T-helper 2 cell (primary cell): ENCODE measurements around the gene BNC2.

Experiments
- DNase-seq, 5 experiments: peaks; one replicate each; pipeline versions ENCODE4 v3.0.0 to v3.0.0-alpha.2; 2012 to 2022

BNC2 gene

DNA sequence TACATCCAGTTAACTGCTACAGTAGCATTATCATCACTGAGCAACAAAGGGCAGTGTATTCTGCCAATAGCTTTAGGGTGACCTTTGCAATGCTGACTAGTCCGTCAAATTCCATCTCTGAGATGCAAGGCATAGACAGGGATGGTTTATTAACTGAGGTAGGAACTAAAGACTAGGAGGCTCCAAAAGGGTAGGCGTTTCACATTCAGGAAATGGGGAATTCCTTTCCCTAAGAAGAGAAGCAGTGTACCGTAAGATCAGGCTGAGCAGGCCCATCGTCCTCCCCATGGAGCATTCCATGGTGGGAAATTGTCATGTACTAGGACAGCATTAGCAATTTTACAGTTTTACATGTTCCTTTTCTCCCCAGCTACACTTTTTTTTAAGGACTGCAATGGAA is 157.7 kb downstream of the BNC2 start:
- no peak for DNase-seq

DNA sequence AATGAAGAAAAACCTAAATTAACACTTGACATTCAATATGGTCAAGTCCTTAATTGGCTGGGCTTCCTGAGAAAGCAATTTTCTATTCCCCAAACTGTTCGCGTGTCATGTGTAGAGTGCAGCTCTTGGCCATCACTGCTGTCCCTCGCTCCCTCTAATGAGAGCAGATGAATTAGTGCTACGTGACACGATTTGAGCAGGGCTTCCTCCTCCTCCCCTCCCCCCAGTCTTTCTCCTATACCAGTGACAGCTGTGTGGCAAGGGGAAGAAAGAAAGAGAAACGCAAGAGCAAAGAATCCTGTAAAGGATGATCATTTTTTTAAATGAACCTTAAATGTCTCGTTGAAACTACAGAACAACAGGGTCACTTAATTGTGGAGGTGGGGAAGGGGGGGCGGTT is 159.6 kb downstream of the BNC2 start:
- no peak for DNase-seq

DNA sequence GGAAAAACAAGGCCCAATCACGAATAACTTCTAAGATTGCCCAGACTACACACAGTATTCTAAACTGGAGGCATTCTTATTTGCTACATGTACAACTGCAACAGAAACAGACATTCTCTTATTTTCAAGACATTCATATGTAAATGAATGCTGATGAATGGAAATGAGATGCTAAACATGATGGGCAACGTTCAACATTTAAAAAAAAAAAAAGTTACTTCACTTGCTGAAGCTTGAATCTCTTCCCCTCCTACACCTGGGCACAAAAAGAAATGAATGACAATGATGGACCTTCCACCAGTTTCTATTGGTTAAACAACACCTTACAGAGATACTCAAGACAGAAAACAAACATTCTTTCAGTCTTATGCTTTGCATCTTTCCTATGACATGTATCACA is 160.5 kb downstream of the BNC2 start:
- no peak for DNase-seq

DNA sequence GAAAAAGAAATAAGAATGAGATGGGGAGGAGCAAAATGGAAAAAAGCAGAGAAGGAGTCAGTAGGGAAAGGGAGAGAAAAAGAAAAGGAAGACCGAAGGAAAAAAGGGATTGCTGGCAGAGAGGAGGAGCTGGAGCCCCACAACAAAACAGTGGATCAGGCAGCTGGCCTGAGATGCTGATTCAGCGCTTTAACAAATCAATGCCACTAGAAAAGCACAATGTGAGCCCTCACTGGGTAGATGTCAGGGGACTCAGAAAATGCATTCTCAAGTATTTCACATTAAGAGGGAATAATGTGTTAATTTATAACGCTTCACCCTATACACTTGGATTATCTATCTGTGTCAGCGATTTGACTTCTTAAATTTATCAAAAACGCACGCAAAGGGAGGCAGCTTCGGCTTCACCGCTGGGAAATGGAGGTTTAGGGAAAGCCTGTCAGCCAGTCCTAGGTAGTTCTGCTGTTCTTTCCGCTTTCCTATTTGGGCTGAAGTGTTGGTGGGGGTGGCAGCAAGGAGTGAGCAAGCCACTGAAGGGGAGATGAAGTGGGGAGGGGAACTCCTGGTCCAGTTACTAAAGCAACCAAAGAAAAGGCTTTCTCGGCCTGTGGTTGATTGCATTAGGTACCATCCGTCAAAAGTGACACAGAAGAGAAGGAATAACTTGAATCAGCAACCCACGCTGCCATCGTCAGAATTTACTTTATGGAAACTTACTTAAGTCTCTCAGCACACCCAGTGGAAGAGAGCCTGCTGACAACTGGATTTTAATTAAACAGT is 161.6 kb downstream of the BNC2 start:
- no peak for DNase-seq

DNA sequence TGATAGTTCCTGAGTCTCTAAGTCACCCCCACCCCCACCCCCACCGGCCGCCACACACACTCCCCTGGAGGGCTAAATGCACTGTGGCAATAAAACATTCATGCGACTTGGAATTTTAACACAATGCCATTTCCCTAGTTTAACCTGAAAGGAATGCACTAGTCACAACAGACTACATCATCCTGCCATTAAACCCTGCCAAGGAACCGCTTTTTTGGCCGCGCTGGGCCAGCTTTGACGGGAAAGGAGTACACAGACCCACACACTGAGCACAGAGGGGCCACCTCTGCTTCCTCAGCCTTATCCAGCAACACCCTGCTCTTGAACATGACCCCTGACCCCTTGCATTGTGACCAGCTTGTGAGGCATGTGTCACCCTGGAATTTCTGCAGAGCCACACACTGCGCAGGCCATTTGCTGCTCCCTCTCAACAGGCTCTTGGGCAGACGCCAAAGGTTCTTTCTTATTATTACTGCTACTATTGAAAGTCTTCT is 165.3 kb downstream of the BNC2 start:
- DNase-seq: no peak

DNA sequence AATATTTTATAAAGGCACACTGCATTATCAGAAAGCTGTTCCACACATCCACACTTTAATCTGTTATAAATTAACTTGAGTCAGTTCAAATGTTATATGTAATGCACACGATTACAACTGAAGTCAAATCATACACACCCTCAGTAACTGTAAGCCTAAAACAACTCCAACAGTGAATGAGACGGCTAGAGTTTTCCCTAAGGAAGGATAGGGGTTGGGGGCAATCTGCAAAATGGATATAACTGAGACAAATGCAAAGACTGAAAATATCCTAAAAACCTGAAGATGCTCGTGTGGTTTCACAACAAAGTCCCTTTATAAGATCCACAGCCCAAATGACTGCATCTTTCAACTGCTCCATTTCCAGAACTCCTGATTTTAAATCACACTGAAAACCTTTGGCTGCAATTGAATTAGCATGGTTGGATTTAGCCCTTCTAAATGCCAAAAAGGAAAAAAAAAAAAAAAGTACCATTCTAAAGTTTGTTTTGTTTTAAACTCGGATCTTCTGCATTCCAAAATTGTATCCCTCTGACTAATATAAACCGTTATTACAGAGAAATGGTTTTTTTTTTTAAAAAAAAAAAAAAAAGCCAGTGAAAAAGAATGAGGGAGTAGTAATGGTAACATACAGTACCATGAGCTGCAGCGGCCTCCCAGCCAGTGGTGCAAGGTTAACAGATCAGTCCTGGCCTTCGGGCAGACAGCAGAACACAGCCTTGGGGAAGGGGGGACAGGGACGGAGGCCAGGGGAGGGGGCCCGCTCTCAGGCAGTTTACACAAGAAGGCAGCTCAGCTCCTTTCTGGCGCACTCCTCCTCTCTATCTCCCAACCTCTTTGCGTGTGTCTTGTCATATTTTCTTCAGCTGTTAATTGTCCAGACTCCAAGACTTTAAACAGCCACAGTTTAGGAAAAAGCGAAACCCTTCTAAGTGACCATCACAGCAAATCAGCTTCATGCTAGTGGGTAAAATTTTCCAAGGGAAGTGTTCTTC is 166.1 kb downstream of the BNC2 start:
- DNase-seq: no peak

DNA sequence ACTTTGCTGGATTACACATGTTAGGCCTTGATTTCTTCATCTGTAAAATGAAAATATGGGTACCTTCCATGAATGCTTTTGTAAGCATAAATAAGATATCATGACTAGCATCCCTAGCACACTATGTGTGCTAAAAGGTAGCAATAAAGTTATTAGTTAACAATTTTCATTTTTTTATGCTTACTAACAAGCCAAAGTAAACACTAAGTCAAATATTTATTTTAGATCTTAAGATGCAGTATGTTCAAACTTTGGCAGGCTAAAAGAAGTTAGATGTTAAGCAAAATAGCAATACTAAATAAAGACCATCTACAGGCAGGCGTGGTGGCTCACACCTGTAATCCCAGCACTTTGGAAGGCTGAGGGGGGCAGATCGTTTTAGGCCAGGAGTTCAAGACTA is 169.1 kb downstream of the BNC2 start:
- no peak for DNase-seq

DNA sequence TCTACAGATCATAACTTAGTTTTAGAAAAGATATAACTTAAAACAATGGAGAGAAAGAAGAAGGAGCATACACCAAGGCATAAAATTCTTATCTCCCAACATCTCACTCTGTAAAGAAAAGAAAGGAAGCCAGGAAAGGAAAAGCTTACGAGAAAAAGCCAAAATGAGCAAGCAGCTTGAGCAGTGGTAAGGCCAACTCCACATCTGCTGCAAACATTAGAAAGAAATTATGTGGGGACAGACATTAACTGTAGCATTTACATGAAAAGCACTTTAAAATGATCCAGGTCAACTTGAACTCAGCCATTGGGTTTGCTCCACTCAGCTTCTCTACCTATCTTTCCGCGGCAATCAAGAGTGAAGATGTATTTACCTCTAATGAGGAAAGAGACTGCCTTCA is 176.9 kb downstream of the BNC2 start:
- DNase-seq: no peak

DNA sequence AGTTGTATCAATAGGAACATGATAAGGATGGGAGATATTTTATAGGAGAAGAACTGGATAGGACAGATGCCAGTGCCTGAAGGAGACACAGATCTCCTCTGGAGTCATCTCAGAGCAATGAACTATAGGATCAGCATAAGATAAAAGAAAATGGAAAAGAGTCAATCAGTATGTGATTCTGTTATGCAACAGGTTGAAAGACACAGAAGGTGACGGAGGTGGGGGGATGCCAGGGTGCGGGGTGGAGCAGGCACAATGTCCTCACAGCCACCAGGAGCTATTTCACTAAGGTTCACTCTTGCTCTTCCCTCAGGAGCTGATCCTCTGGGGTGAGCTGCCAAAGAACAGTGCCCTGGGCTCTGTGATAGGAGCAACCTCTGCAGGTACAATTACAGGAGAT is 179.8 kb downstream of the BNC2 start:
- DNase-seq: no peak

DNA sequence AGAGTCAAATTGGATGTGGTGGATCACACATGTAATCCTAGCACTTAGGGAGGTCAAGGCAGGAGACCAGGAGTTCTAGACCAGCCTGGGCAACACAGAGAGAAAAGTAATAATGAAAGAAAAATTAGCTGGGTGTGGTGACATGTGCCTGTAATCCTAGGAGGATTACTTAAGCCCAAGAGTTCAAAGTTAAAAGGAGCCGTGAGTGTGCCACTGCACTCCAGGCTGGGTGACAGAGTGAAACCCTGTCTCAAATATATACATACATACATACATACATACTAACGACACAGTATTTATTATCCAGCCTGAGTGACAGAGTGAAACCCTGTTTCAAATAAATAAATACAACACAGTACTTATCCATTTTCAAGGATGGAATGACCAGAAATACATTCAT is 180.3 kb downstream of the BNC2 start:
- no peak for DNase-seq

DNA sequence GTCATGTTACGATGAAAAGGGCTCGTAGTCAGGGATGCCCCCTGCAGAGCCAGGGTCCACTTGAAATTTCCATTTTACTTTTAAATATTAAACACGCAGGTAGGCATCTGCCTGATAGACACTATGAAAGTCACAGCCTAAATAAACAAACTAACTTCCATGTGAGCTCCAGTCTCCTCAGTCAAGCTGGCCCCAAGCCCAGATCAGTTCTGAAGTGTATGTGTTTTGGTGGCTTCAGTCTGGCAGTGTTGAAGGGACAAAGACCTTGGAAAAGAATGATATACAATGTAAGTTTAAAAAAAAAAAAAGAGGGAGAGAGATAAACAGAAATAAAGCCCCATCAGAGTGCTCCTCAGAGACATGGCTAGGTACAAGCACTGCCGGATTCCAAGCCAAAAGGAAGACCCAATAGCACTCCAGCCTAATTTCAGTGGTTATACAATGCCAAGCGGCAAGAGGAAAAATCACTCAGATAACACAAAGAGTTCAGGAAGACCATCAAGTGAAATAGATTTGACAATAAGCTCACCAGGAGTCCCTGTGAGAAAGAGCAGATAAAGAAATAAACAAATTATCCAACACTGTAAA is 181.0 kb downstream of the BNC2 start:
- DNase-seq: no peak

DNA sequence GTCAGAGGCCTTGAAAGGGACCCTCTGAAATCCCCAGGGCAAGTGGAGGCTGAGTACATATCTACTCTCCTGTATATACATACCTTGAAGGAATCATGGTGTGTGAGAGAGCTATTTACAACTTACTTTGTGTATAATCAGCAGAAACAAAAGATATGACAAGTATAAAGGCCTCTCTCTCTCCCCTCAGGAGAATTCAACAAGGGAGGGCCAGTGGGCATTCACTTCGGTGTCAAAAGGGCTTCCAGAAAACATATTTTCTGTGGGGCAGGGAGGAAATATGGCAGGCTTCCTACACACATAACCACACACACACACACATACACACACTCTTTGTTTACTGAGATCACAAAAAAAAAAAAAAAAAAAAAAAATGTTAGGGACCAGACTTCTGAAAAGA is 181.7 kb downstream of the BNC2 start:
- no peak for DNase-seq

DNA sequence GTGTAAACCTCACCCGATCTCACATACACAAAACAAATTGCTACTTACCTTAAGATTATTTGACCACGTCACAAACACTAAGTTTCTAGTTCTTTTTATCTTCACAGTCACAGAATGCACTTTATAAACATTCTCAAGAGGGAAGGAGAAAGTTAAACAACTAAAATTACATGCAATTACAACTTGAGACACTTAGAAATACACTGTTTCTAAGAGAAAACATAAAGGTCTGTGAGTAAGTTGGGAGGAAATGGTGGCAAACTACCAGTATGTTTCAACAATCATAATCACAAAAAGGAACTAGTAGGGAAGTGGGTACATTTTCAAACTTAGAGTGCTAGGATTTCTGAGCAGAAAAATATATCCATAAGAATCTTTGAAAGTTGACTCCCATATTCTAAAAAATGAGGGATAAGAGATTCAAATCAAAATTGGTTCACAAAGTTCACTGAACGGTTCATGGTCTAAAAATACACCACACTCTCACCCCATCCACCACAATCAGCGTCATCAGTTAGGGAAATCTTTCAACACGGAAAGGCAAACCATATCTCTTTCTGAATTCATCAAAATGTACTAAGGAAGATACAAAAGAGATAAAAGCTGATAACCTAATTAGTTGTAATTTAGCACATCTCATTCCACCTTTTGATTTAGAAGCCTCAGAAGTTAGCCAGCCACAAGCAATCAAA is 182.6 kb downstream of the BNC2 start:
- no peak for DNase-seq

DNA sequence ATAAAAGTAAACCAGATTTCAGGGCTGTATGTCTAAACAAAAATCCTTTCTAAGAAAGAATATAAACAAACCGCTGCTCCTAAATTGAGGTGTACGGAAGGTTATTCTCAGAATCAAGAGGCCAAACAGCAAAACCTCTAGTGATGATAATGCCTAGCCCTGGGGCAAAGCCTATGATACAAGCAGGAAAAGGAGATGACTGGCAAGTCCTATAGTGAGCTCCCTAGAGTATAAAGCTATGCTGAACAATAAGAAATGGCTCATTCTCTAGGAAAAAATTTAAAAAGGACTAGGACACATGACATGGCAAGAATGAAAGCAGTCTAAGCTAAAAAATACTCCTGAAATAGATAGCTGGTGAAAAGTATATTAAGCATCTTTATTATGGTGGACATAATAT is 187.1 kb downstream of the BNC2 start:
- no peak for DNase-seq

DNA sequence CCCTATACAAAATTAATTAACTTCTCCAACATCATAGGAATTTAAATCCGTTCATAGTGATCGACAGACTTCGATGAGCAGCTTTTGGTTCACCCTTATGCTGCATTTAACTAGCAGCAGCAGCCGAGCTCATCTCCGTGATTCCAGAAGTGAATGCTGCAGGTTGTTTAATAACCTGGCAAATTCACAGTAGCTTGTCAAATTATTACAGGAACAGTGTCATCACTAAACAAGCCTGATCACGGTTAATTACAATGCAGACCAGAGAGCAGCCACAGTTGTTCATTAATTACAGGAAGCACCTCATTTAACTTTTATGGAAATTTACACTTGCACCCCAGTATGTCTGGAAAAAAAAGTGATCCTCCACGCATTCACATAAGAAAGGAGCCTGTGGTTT is 188.2 kb downstream of the BNC2 start:
- no peak for DNase-seq

DNA sequence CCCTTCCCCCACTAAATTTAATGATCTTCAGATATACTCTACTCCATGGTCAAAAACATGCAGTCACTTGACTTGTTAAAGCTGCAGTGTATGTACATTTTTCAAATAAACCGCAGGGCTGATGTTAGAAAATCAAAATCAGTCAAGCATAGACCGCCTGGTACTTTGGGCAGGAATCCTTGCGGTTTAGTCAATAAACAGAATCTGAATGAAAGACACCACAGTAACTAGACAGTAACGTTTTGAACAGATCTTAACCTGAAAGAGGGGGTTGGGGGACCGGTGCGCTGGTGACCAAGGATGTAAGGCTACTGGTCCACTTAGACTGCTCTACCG is 188.8 kb downstream of the BNC2 start:
- no peak for DNase-seq

DNA sequence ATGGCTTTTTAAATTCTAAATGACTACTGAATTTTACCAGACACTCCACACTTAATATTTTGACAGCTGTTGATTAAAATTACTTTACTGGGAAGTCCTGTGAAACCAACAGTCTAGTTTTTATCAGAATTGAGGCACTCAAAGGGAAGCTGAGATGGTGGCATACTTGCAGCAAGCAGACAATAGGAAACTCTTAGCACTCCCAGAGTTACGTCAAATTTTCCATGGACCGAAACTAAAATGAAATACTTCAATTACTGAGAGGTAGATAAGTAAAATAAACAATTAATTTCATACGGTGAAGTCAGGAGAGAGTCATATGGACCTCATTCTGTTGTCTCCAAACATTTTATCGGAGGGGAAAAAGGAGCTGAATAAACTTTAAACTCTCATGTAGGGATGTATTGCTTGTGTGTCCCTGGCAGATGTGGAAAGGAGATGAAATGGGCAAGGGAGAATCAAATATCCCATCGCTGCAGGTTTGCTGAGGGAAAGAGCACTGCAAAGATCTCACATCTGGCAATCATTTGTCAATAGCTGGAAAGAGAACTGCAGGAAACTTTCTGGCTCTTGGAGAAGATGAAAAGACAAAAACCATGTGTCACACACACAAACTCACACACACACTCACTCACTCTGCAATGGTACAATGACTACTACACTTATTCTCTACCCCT is 189.4 kb downstream of the BNC2 start:
- no peak for DNase-seq

DNA sequence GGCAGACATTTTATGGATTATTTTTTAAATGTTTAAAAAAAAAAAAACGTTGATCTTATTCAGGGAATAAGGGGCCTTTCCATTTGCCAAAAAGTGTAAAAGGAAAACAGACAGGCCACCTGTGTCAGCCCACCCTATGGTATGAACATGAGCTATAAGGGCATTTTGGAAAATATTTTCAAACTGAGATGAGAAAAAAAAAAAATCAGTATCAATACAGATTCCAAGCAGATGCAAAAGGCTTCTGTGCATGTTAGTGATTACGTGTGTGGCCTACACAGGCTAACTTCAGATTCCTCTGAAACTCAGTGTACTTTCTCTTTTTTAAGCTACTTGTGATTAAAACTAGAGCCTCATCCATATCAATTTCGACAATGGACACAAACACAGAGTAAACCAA is 189.9 kb downstream of the BNC2 start:
- DNase-seq: no peak

DNA sequence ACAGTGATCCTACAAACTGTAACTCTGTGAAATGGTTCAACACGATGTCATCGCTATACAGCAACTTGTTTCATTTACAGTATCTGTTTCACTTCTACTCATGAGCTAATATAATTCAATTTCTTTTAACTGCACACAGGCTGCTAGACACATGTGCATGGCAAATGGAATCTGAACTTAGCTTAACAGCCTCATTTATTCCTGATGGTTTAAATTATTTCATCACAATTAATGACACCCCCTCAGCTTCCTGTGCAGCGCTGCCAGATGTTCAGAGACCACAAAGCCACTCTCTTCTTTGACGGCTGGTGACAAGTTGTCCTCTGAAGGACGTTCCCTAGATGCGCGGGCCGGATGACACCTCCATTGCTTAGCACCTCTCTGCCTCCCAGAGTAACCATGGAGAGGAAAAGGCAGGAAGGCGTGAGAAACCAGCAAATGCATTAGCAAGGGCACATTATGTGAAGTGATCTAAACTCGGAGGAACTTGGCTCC is 191.1 kb downstream of the BNC2 start:
- DNase-seq: no peak

DNA sequence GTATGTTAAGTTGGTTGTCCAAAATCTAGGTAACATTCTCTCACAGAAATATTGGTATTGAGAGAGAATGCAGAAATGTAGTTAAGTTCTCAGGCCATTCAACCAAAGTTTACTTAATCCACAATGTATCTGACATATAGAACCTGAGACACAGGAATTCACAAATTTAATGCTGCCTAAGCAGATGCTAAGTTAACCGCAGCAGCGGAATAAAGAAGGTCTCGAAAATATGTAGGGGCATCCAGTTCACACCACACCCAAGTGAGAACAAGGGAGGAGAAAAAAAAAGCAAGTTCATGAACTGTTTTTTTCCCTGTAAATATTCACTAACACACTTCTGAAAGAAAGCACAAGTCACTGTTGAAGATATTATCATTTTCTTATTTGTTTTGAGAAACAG is 194.0 kb downstream of the BNC2 start:
- DNase-seq: no peak

DNA sequence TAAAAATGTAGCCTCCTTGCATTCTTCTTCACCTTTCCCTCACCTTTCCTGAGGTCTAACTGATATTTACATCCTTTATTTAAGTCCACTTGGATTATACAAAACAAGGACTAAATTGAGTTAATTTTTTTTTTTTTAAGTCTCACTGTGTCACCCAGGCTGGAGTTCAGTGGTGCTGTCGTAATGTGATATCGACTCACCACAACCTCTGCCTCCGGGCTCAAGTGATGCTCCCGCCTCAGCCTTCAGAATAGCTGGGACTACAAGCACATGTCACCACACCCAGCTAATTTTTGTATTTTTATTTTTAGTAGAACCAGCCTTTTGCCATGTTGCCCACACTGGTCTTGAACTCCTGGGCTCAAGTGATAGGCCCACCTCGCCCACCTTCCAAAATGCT is 195.3 kb downstream of the BNC2 start:
- no peak for DNase-seq

DNA sequence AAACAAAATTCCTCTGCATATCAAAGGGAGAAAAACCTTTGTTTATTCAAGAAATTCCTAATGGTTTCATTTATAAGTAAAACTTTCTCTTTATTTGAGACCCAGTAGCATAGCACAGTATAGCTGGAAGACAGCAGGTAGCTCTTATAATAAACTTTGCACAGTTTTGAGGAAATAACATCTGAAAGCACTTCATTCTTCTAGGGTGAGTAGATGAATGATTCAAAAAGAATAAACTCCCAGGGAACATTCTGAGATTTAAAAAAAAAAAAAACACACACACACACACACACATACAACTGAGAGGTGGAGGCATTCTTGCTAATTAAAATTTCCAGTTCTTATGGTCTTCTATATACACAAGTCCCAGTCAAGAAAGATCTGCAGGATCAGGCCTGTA is 197.3 kb downstream of the BNC2 start:
- DNase-seq: no peak
